Activated CD4-positive, alpha-beta T cell treated with anti-CD3 and anti-CD28 coated beads, Interleukin-2, amount 50 U/mL, for 4 hours (primary cell): Measurements from ENCODE around the gene BACH2.
"Not testable (repeated sequence)": the region's sequence is repeated elsewhere in the genome, so short reads cannot be mapped to it uniquely, and the experiment has no call there.

ENCODE experiments used
- DNase-seq, 2 experiments: peaks; one replicate each; pipeline ENCODE4 v3.0.0-alpha.2; 2020

BACH2 gene

DNA sequence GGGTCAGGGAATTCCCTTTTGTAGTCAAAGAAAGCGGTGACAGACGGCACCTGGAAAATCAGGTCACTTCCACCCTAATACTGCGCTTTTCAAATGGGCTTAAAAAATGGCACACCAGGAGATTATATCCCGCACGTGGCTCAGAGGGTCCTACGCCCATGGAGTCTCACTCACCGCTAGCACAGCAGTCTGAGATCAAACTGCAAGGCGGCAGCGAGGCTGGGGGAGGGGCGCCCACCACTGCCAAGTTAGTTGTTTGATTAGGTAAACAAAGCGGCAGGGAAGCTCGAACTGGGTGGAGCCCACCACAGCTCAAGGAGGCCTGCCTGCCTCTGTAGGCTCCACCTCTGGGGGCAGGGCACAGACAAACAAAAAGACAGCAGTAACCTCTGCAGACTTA is 242.4 kb downstream of the BACH2 start:
- not testable (repeated sequence) for DNase-seq

GRCh38 chr6:90053614-90054013 is 243.0 kb downstream of the BACH2 start:
- DNase-seq: no peak

- DNase-seq: no peak
Observed at GRCh38 chr6:90049295-90049694, 247.3 kb downstream of the BACH2 start.

DNA sequence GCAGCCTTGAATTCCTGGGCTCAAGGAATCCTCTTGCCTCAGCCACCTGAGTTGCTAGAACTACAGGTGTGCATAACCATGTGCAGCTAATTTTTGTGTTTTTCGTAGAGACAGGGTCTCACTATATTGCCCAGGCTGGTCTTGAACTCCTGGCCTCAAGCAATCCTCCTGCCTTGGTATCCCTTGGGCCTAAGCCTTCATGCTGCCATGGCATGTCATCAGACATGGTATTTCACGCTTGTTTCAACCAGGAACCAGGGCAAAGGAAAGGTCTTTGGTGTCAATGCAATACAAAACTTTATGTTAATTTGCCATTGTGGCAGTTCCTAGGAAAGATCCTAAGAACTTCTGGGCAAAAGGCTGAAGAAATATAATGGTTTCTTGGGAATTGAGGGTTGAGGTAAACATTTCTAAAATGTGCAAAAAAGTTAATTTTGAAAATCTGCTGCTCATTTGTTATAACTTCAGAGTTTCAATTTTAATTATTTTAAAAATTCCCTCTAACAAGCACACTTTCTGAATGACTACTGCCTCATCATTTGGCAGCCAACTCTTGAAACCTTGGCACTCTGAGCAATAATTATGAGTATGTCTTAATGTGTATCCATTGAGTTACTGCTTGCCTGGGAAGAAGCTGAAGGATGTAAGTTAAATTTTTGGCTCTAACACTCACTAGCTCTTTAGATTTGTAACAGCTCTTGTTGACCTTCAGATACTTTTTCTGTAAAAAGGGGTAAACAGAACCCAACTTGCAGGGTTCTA is 248.3 kb downstream of the BACH2 start:
- no peak for DNase-seq

- no peak for DNase-seq
Observed at GRCh38 chr6:90045535-90045934, 251.1 kb downstream of the BACH2 start.

DNA sequence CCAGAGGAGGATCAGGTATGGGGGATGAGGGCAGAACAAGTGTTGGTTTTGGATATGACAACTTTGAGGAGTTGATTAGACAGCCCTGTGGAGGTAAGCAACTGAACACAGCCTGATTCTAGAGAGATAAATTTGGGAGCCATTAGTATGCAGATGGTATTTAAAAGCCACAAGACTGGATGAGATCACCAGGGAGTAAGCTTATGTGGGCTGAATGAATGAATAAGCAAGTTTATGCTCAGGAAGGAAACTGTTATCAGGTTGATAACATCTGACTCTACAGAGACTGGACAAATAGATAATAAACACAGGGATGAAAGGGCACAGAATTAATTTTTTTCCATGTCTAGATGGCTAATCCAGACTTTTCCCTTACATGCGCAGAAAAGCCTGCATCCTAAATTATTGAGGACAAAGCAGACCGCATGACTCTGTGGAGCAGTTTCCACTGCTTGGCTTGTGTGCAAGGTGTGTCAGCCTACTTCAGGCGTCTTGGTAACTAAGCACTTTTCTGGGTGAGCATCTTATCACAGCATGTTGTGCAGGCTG is 251.7 kb downstream of the BACH2 start:
- no peak for DNase-seq

- DNase-seq: no peak
Observed at GRCh38 chr6:90044182-90044832, 252.3 kb downstream of the BACH2 start.

GRCh38 chr6:90040931-90041330 is 255.7 kb downstream of the BACH2 start:
- DNase-seq: no peak

DNA sequence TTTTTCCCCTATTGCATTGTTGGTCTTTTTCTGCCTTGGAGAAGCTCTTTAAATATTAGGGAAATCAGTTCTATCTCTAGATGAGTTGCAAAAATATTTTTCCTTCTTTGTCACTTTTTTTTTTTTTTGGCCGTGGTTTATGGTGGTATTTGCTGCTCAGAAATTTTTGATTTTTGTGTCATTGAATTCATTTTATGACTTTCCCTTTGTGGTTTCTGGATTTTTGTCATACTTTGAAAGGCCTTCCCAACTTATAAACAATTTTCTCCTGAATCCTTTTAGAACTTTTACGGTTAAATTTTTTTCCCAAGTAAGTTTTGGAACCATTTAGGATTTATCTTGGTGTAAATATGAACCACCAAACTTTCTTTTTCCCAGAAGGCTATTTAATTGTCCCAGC is 256.7 kb downstream of the BACH2 start:
- no peak for DNase-seq

DNA sequence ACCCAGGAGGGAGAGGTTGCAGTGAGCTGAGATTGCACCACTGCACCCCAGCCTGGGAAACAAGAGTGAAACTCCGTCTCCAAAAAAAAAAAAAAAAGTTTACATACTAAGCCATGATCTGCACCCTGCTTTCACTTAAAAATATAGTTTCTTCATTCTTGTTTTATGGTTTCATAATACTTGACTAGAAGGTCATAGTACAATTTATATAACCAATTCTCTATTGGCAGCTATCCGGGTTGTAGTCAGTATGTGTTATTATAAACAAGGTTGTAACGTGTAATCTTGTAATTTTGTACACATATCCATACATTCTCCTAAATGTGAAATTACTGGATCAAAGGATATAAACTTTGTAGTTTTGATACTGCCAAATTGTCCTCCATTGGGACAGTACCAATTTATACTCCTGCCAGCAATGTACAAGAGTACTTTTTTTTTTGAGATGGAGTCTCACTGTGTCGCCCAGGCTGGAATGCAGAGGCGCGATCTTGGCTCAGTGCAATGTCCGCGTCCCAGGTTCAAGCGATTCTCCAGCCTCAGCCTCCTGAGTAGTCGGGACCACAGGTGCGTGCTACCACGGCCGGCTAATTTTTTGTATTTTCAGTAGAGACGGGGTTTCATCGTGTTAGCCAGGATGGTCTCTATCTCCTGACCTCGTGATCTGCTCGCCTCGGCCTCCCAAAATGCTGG is 257.5 kb downstream of the BACH2 start:
- no peak for DNase-seq

DNA sequence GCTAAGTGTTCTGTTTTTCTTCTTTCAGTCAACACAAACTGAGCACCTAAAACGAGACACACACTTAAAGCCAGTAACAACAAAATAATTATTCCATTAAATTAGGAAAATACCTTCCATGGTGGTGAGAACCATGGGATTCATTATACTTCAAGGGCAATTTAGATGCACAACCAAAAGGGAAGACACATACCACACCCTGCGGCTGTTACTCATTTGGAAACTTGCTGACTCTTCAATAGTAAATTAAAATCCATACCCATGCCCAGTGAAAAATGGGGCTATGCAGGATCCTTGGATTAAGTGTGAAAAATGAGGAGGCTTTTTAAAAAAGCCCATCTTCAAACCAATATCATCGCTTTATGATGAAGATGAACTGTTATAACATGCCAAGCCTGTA is 259.7 kb downstream of the BACH2 start:
- no peak for DNase-seq

DNA sequence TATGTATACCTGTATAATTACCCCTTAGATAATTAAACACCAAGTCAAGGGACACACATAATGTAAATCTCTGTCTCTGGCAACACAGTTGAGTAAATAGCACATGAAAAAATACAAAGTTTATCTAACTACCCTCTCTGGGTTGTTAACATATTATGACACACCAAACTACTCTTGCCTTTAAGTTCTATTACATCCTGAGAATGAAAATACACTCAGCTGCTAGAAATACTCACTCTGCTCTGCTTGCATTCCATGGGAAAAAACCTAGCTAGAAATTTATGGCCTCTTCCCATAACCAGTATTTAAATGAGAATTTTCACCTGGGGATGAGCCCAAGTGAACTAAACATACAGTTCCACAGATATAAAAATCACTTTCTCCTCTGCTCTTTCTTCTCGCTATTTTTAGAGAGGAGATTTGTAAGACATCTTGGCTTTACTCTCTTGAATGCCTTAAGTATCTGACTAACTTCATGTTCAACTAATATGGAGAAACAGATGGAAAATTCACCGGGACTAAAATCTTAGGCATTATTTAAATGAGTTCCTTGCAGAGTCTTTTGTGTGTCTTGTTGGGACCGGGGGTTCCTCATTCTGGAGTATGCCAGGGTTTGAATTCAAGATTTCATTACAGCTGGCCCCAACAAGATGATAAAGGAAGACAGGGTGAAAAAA is 261.5 kb downstream of the BACH2 start:
- DNase-seq: no peak

GRCh38 chr6:90033746-90034271 is 262.8 kb downstream of the BACH2 start:
- DNase-seq: no peak

GRCh38 chr6:90032489-90033212 is 264.0 kb downstream of the BACH2 start:
- DNase-seq: not testable (repeated sequence)

DNA sequence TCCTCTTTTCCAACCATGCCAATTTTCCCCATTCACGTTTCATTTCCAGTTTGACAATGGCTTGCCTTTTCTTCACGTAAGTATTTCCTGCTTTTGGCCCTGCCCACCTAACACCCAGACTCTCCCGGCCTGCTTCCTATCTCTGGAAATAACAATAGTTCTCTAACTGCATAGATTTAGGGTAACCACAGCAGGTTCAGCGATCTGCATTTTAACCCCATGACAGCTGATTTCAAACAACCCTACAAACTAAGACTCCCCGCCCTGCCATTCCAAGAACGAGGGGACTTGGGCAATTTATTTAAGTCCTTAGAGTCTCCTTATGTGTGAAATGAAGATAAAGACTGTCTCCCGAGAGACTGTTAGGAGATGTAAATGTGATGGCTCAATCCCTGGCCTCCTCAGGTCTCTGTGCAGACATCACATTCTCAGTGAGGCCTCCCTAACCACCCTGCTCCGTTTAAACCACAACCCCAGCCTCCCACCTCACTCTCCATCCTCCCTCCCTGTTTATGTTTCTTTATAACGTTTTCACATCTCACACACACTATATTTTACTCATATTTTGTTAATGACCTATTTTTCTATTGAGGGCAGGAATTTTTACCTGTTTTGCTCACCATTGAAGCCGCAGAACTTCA is 267.5 kb downstream of the BACH2 start:
- DNase-seq: no peak

DNA sequence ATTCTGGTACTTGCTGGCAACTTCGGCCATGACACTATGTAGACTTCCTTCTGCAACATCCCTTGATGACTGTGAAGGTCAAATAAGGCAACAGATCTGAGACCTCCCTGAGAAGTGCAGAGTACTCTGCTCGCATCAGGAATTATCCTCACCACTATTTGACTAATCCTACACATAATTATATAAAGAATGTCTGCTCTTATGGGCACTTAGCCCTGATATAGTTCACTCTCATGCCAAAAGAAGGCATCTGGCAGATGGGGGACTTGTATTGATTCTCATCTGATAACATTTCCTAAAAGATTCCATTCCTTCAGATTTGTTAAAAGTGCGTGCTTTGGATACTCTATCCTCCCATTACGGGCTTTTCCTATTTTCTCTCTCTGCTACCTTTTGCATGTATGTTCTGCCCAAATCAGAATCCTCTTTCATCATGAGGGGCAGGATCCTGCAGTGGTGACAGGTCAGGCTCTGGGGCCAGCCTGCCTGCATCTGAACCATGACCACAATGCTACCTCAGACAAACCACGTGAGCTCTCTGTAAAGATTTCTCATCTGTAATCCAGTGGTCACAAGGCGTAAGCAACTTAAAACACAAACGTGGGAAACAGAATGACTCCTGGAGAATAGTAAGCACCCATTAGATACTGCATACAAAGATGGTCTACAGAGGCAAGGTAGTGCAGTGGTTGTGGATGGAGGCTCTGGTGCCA is 268.4 kb downstream of the BACH2 start:
- DNase-seq: no peak

- no peak for DNase-seq
Observed at GRCh38 chr6:90026216-90026615, 270.4 kb downstream of the BACH2 start.

DNA sequence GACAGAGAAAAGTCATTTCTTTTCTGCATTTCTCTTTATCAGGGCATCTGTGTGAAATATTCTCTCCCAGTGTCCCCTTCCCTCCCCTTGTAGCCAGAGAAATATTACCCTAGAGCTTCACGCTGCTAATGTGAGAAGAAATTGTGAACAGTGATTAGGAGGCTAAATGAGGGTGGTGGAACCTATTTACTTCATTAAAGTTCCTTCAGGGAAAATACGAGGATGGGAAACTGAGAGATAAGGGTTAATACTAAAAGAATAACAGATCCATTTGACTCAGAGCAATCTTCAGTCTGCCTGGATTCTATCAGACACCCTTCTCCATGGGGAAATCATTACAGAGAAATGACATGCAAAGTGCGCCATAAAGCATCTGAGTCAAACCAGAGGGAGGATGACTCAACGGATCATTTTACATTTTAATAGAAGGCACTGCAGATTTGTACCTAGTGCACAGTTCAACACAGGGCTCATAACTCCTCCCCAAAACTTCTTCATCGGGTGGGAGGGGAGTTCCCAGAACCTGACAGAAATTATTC is 271.1 kb downstream of the BACH2 start:
- DNase-seq: peak; percentile 27 to 35

DNA sequence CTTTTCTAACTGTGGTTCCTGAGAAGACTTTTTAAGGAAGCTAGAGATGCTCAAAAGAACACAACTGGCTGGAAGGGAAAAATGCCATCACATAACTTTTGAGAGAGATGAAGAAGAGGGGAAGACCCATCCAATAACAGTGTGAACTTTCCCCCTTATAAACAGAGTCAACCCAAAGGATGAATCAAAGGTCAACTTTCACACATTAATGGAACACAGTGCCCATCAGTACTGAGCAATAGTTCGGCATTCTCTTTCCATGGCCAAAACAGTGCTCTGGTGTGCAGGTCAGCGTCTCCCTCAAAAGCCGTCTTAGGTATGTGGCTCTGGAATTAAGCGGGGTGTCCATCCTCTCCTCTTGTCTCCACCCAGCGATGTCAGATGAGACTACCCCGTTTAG is 272.0 kb downstream of the BACH2 start:
- no peak for DNase-seq

GRCh38 chr6:90021711-90022110 is 274.9 kb downstream of the BACH2 start:
- no peak for DNase-seq

DNA sequence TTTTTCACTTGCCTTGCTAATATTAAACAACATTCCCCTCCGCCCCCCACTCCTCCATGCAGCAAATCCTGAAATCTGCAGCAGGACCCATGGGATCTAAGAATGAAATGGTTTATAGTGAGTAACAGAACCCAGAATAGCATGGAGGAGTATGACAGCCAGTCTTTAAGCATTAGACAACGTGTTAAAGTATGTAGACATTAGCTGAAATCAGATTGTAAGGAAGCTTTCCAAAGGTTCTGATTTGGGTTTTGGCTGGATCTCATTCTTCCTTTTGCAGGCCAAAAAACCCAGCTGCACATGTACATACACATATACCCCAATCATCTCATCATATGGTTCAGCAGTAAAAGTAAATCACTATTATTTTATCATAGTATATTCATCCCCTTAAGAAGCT is 275.9 kb downstream of the BACH2 start:
- DNase-seq: no peak
